Measurements from ENCODE around the gene SLC35G2. TPM values are rescaled to one million over a fixed set of nuclear protein-coding genes. Genes with fewer than 3 reads are reported as not detected.

The SLC35G2 gene
- polyA plus RNA-seq, 2 of the 4 experiments (the other 2 are of a cell fraction) = 17.2 to 34.8 TPM

- ChIA-PET POLR2A (no interaction called here), CTCF (no interaction called here)
- no peak overlapping the region for H3K27ac ChIP-seq
- no peak for FAIRE-seq
- ATAC-seq = no peak
- H3K9me3 ChIP-seq = no peaks in the 10 kb centered on the region
- 87% methylated on average over 5 of the region's 5 CpGs for WGBS (ENCODE audit: missing lambda C conversion rate)
- DNase-seq (ENCODE audit: low read depth in 1 of 2, low spot score in 1 of 2) = no peak
- H3K4me1 ChIP-seq = peaks cover 6% of the 10 kb centered on the region; the same call in 2 of the 3 replicates
- no peak for TF ChIP-seq MYC (IDR thresholded peaks at IDR 0.05; ENCODE audit: borderline replicate concordance, low read length)
- no peak overlapping the region for H3K4me2 ChIP-seq
- H3K4me3 ChIP-seq = no peak overlapping the region
These were observed 66.7 kb downstream of the SLC35G2 start for GRCh38 chr3:136885357-136886213.

DNA sequence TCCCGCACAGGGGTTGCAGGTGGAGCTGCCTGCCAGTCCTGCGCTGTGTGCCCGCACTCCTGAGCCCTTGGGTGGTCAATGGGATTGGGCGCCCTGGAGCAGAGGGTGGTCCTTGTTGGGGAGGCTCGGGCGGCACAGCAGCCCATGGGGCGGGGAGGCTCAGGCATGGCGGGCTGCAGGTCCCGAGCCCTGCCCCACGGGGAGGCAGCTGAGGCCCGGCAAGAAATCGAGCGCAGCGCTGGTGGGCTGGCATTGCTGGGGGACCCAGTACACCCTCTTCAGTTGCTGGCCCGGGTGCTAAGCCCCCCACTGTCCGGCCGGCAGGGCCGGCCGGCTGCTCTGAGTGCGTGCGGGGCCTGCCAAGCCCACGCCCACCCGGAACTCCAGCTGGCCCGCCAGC lies 71.0 kb downstream of the SLC35G2 start:
- TF ChIP-seq HOXB13 (CRISPR knock-in tag; IDR thresholded peaks at IDR 0.05; ENCODE audit: low read depth) (no peak), RNF2 (IDR thresholded peaks at IDR 0.05; ENCODE audit: borderline replicate concordance, low read depth) (no peak), CHD2 (IDR thresholded peaks at IDR 0.05; ENCODE audit: low read length, partially characterized antibody) (no peak), KDM1A (IDR thresholded peaks at IDR 0.05; ENCODE audit: low read depth) (no peak), ESRRA (IDR thresholded peaks at IDR 0.05; ENCODE audit: borderline replicate concordance, low read length) (no peak), ATOH8 (CRISPR knock-in tag; IDR thresholded peaks at IDR 0.05; ENCODE audit: low read depth) (no peak), E2F6 (IDR thresholded peaks at IDR 0.05; ENCODE audit: borderline replicate concordance, low read depth) (no peak), RARB (CRISPR knock-in tag; IDR thresholded peaks at IDR 0.05) (no peak), USF2 (IDR thresholded peaks at IDR 0.05) (no peak), KDM5A (IDR thresholded peaks at IDR 0.05) (no peak), FOXS1 (CRISPR knock-in tag; IDR thresholded peaks at IDR 0.05) (no peak), HDAC2 (IDR thresholded peaks at IDR 0.05) (no peak), GATA3 (IDR thresholded peaks at IDR 0.05; ENCODE audit: borderline replicate concordance) (no peak), BCL3 (IDR thresholded peaks at IDR 0.05) (no peak), TP53 (CRISPR knock-in tag; IDR thresholded peaks at IDR 0.05) (no peak), CEBPB (IDR thresholded peaks at IDR 0.05) (no peak), CBX2 (IDR thresholded peaks at IDR 0.05; ENCODE audit: borderline replicate concordance, low read depth) (no peak), TFCP2L1 (CRISPR knock-in tag; IDR thresholded peaks at IDR 0.05) (no peak)
- ChIA-PET CTCF (interaction anchor here (1.5 kb wide), 1 partner anchor 137 kb away, joined by 4 read pairs; the partner anchor contains the start of gene STAG1), POLR2A (no interaction called here)
- H3K4me1 ChIP-seq = no peaks in the 10 kb centered on the region; the same call in 2 of the 3 replicates
- peaks cover 12% of the 10 kb centered on the region; the same call in 2 of the 3 replicates for H3K9me3 ChIP-seq
- WGBS (ENCODE audit: missing lambda C conversion rate) = 95% methylated on average over 7 of the region's 24 CpGs
- ATAC-seq (no peak), FAIRE-seq (no peak), DNase-seq (ENCODE audit: low read depth in 1 of 2, low spot score in 1 of 2) (no peak)
- H3K4me3 ChIP-seq = no peak overlapping the region
- no peak overlapping the region for H3K4me2 ChIP-seq
- H3K27ac ChIP-seq = no peak overlapping the region
